ENCODE data around the gene SETD3. TPM values are rescaled to one million over a fixed set of nuclear protein-coding genes. Genes with fewer than 3 reads are reported as not detected.

SETD3 gene
- total RNA-seq, 1 donor from 2014 or later: 29.9 TPM

- ATAC-seq: no peak
These were observed 36.4 kb upstream of the SETD3 start for GRCh38 chr14:99516871-99517642.

- ATAC-seq: no peak
These were observed 35.7 kb upstream of the SETD3 start for GRCh38 chr14:99516156-99516870.

GRCh38 chr14:99515301-99516155, 34.9 kb upstream of the SETD3 start:
- no peak for ATAC-seq

GRCh38 chr14:99514552-99515300, 34.1 kb upstream of the SETD3 start:
- no peak for ATAC-seq

- no peak for ATAC-seq
These were observed 33.4 kb upstream of the SETD3 start for GRCh38 chr14:99513946-99514551.

- no peak for ATAC-seq
These were observed 32.6 kb upstream of the SETD3 start for GRCh38 chr14:99513183-99513694.

- ATAC-seq: no peak
These were observed 32.0 kb upstream of the SETD3 start for GRCh38 chr14:99512571-99513182.

- no peak for ATAC-seq
These were observed 31.4 kb upstream of the SETD3 start for GRCh38 chr14:99512110-99512449.

- no peak for ATAC-seq
These were observed 30.9 kb upstream of the SETD3 start for GRCh38 chr14:99511421-99512109.

GRCh38 chr14:99510556-99511139, 30.0 kb upstream of the SETD3 start:
- ATAC-seq: no peak

GRCh38 chr14:99509871-99510555, 29.4 kb upstream of the SETD3 start:
- ATAC-seq: no peak

- peak; percentile 64 for ATAC-seq
These were observed 28.4 kb upstream of the SETD3 start for GRCh38 chr14:99508896-99509629.

- peak; percentile 12 for ATAC-seq
These were observed 27.4 kb upstream of the SETD3 start for GRCh38 chr14:99507860-99508640.

- ATAC-seq: no peak
These were observed 25.6 kb upstream of the SETD3 start for GRCh38 chr14:99506276-99506675.

- ATAC-seq: no peak
These were observed 24.4 kb upstream of the SETD3 start for GRCh38 chr14:99505089-99505488.

- ATAC-seq: no peak
These were observed 23.3 kb upstream of the SETD3 start for GRCh38 chr14:99503848-99504453.

GRCh38 chr14:99502989-99503421, 22.3 kb upstream of the SETD3 start:
- peak; percentile 6 for ATAC-seq

- no peak for ATAC-seq
These were observed 17.2 kb upstream of the SETD3 start for GRCh38 chr14:99497894-99498293.

Measured in esophagus mucosa (tissue), 1 donor.